ENCODE results near the gene NTPCR.
"Not testable (repeated sequence)": the region's sequence is repeated elsewhere in the genome, so short reads cannot be mapped to it uniquely, and the experiment has no call there.

NTPCR gene

GRCh38 chr1:232987046-232987773 lies 36.8 kb downstream of the NTPCR start:
- DNase-seq, result no peak

GRCh38 chr1:232987774-232988140 lies 37.3 kb downstream of the NTPCR start:
- DNase-seq, result no peak

GRCh38 chr1:232988572-232989040 lies 38.2 kb downstream of the NTPCR start:
- DNase-seq, result no peak

- DNase-seq, result no peak
These were observed 40.0 kb downstream of the NTPCR start for GRCh38 chr1:232990176-232991128.

- DNase-seq, result no peak
These were observed 40.8 kb downstream of the NTPCR start for GRCh38 chr1:232991238-232991637.

GRCh38 chr1:232992227-232992626 lies 41.8 kb downstream of the NTPCR start:
- DNase-seq, result no peak

- no peak for DNase-seq
These were observed 43.1 kb downstream of the NTPCR start for GRCh38 chr1:232993555-232993954.

- no peak for DNase-seq
These were observed 44.8 kb downstream of the NTPCR start for GRCh38 chr1:232995189-232995588.

GRCh38 chr1:232996143-232996542 lies 45.7 kb downstream of the NTPCR start:
- no peak for DNase-seq

- no peak for DNase-seq
These were observed 47.7 kb downstream of the NTPCR start for GRCh38 chr1:232998138-232998537.

GRCh38 chr1:232998646-232999045 lies 48.2 kb downstream of the NTPCR start:
- DNase-seq, result no peak

GRCh38 chr1:232999956-233000625 lies 49.7 kb downstream of the NTPCR start:
- no peak for DNase-seq

- not testable (repeated sequence) for DNase-seq
These were observed 53.2 kb downstream of the NTPCR start for GRCh38 chr1:233003638-233004037.

- DNase-seq, result no peak
These were observed 54.0 kb downstream of the NTPCR start for GRCh38 chr1:233004451-233004850.

GRCh38 chr1:233005156-233005555 lies 54.7 kb downstream of the NTPCR start:
- DNase-seq, result peak; percentile 31 to 77

GRCh38 chr1:233005703-233006102 lies 55.3 kb downstream of the NTPCR start:
- no peak for DNase-seq

- no peak for DNase-seq
These were observed 55.7 kb downstream of the NTPCR start for GRCh38 chr1:233006108-233006507.

- DNase-seq, result peak in 1 of 2 experiments; percentile 13
These were observed 56.1 kb downstream of the NTPCR start for GRCh38 chr1:233006541-233006973.

- no peak for DNase-seq
These were observed 59.7 kb downstream of the NTPCR start for GRCh38 chr1:233010146-233010545.

- DNase-seq, result no peak
These were observed 61.6 kb downstream of the NTPCR start for GRCh38 chr1:233012021-233012420.

- no peak for DNase-seq
These were observed 65.6 kb downstream of the NTPCR start for GRCh38 chr1:233015965-233016364.

- no peak for DNase-seq
These were observed 66.4 kb downstream of the NTPCR start for GRCh38 chr1:233016798-233017197.

- no peak for DNase-seq
These were observed 68.7 kb downstream of the NTPCR start for GRCh38 chr1:233019083-233019482.
